ENCODE measurements around the gene TMCC2. TPM values are rescaled to one million over a fixed set of nuclear protein-coding genes. Genes with fewer than 3 reads are reported as not detected.
A peak's percentile ranks its signal among the peaks of the same experiment; 100 is the strongest.

The TMCC2 gene
- total RNA-seq, 1 experiment from 2014 or later = 0.08 TPM

- no peak for DNase-seq (ENCODE audit: low spot score)
These were observed 74.3 kb downstream of the TMCC2 start for GRCh38 chr1:205301842-205302588.

GRCh38 chr1:205303247-205303888, 75.6 kb downstream of the TMCC2 start:
- DNase-seq (ENCODE audit: low spot score) = no peak

- DNase-seq (ENCODE audit: low spot score) = no peak
These were observed 76.4 kb downstream of the TMCC2 start for GRCh38 chr1:205304046-205304694.

GRCh38 chr1:205304695-205305070, 76.9 kb downstream of the TMCC2 start:
- no peak for DNase-seq (ENCODE audit: low spot score)

- DNase-seq (ENCODE audit: low spot score) = peak; percentile 37
These were observed 79.3 kb downstream of the TMCC2 start for GRCh38 chr1:205306929-205307566.

- no peak for DNase-seq (ENCODE audit: low spot score)
These were observed 82.0 kb downstream of the TMCC2 start for GRCh38 chr1:205309741-205310140.

- DNase-seq (ENCODE audit: low spot score) = no peak
These were observed 83.4 kb downstream of the TMCC2 start for GRCh38 chr1:205310976-205311704.

- DNase-seq (ENCODE audit: low spot score) = no peak
These were observed 85.3 kb downstream of the TMCC2 start for GRCh38 chr1:205312866-205313562.

- no peak for DNase-seq (ENCODE audit: low spot score)
These were observed 86.0 kb downstream of the TMCC2 start for GRCh38 chr1:205313563-205314308.

GRCh38 chr1:205315008-205315618, 87.4 kb downstream of the TMCC2 start:
- DNase-seq (ENCODE audit: low spot score) = no peak

- no peak for DNase-seq (ENCODE audit: low spot score)
These were observed 88.4 kb downstream of the TMCC2 start for GRCh38 chr1:205316161-205316566.

GRCh38 chr1:205317311-205317917, 89.7 kb downstream of the TMCC2 start:
- peak; percentile 97 for DNase-seq (ENCODE audit: low spot score)

GRCh38 chr1:205318231-205318991, 90.7 kb downstream of the TMCC2 start:
- DNase-seq (ENCODE audit: low spot score) = peak; percentile 58

- peak; percentile 85 for DNase-seq (ENCODE audit: low spot score)
These were observed 91.6 kb downstream of the TMCC2 start for GRCh38 chr1:205319081-205320018.

GRCh38 chr1:205321162-205321958, 93.6 kb downstream of the TMCC2 start, which contains the start of gene NUAK2:
Gene NUAK2 (minus strand): TSS chr1:205321745. CDS start chr1:205321628, 117 bp downstream.
- peak; percentile 93 for DNase-seq (ENCODE audit: low spot score)

- no peak for DNase-seq (ENCODE audit: low spot score)
These were observed 94.2 kb downstream of the TMCC2 start for GRCh38 chr1:205321959-205322283.
